ENCODE measurements around the gene RDX.
"Not testable (repeated sequence)": the region's sequence is repeated elsewhere in the genome, so short reads cannot be mapped to it uniquely, and the experiment has no call there.

Gene RDX

DNA sequence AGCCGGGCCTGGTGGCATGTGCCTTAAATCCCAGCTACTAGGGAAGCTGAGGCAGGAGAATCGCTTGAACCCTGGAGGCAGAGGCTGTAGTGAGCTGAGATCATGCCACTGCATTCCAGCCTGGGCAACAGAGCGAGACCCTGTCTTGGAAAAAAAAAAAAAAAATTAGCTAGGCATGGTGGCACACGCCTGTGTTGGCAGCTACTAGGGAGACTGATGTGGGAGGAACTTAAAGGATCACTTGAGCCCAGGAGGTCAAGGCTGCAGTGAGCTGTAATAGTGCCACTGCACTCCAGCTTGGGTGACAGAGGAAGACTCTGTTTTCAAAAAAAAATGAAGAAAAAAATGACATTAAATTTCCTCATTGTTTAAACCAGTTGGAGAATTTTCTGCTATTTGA is 4.3 kb downstream of the RDX start:
- peaks cover 32% of the 10 kb centered on the region for H3K4me1 ChIP-seq (ENCODE audit: control insufficient read depth, insufficient read depth, low read length)
- not testable (repeated sequence) for H3K4me3 ChIP-seq (ENCODE audit: low read length); DNase-seq (ENCODE audit: low read depth); H3K9me3 ChIP-seq (ENCODE audit: control insufficient read depth, low read length); H3K27me3 ChIP-seq (replicated peaks; ENCODE audit: control insufficient read depth, insufficient read depth, low read length); H3K36me3 ChIP-seq (ENCODE audit: control insufficient read depth, insufficient read depth, low read length, severe bottlenecking); H3K9ac ChIP-seq (ENCODE audit: low read length)

- Histone ChIP-seq H3K9ac (ENCODE audit: low read length) (no peak overlapping the region), H3K36me3 (ENCODE audit: control insufficient read depth, insufficient read depth, low read length, severe bottlenecking) (no peaks in the 10 kb centered on the region), H3K9me3 (ENCODE audit: control insufficient read depth, low read length) (no peaks in the 10 kb centered on the region), H3K27me3 (replicated peaks; ENCODE audit: control insufficient read depth, insufficient read depth, low read length) (no peaks in the 10 kb centered on the region), H3K4me1 (ENCODE audit: control insufficient read depth, insufficient read depth, low read length) (peaks cover 32% of the 10 kb centered on the region), H3K4me3 (ENCODE audit: low read length) (no peak overlapping the region)
- DNase-seq (ENCODE audit: low read depth): no peak
Observed at GRCh38 chr11:110290591-110291334, 5.7 kb downstream of the RDX start.

GRCh38 chr11:110289472-110289871 is 6.9 kb downstream of the RDX start:
- Histone ChIP-seq H3K4me1 (ENCODE audit: control insufficient read depth, insufficient read depth, low read length) (peaks cover 23% of the 10 kb centered on the region), H3K9me3 (ENCODE audit: control insufficient read depth, low read length) (no peaks in the 10 kb centered on the region), H3K36me3 (ENCODE audit: control insufficient read depth, insufficient read depth, low read length, severe bottlenecking) (no peaks in the 10 kb centered on the region), H3K9ac (ENCODE audit: low read length) (no peak overlapping the region), H3K27me3 (replicated peaks; ENCODE audit: control insufficient read depth, insufficient read depth, low read length) (no peaks in the 10 kb centered on the region), H3K4me3 (ENCODE audit: low read length) (no peak overlapping the region)
- DNase-seq (ENCODE audit: low read depth): no peak

GRCh38 chr11:110287537-110287936 is 8.9 kb downstream of the RDX start:
- H3K27me3 ChIP-seq (replicated peaks; ENCODE audit: control insufficient read depth, insufficient read depth, low read length): no peaks in the 10 kb centered on the region
- no peak overlapping the region for H3K9ac ChIP-seq (ENCODE audit: low read length)
- DNase-seq (ENCODE audit: low read depth): no peak
- H3K9me3 ChIP-seq (ENCODE audit: control insufficient read depth, low read length): no peaks in the 10 kb centered on the region
- peaks cover 10% of the 10 kb centered on the region for H3K4me1 ChIP-seq (ENCODE audit: control insufficient read depth, insufficient read depth, low read length)
- no peak overlapping the region for H3K4me3 ChIP-seq (ENCODE audit: low read length)
- H3K36me3 ChIP-seq (ENCODE audit: control insufficient read depth, insufficient read depth, low read length, severe bottlenecking): no peaks in the 10 kb centered on the region

DNA sequence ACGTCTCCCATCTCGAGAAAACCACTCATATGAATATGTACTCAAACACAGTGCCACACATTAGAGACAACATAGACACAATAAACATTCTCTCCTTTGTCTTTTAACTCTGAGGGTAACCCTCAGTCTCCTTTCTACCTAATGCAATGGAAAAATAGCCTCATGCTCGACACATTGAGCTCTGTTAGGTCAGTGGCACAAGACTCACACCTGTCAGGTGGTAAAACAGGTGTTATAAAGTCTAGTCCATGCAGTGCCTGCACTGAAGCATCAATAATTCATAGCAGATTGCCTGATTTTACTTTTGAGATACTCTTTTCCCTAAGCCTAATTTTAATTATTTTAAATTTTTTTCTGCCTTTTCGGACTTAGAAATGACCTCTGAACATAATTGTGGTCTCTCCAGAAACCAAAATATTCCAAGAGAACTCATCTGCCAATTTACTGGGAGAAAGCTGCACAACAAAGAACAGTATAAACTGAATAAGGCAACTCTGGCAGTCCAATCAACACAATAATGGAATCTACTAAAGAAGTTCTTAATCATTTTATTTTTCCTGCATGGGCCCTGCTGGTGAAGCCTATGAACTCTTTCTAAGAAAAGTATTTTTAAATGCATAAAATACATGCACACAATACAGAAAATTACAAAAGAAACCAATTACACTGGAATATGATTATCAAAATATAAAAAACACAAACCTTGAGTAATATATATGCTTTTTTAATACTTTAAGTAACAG is 9.9 kb downstream of the RDX start:
- no peak for DNase-seq (ENCODE audit: low read depth)
- Histone ChIP-seq H3K9me3 (ENCODE audit: control insufficient read depth, low read length) (no peaks in the 10 kb centered on the region), H3K27me3 (replicated peaks; ENCODE audit: control insufficient read depth, insufficient read depth, low read length) (no peaks in the 10 kb centered on the region), H3K4me3 (ENCODE audit: low read length) (no peak overlapping the region), H3K36me3 (ENCODE audit: control insufficient read depth, insufficient read depth, low read length, severe bottlenecking) (no peaks in the 10 kb centered on the region), H3K4me1 (ENCODE audit: control insufficient read depth, insufficient read depth, low read length) (peaks cover 6% of the 10 kb centered on the region), H3K9ac (ENCODE audit: low read length) (no peak overlapping the region)

- DNase-seq (ENCODE audit: low read depth): no peak
- Histone ChIP-seq H3K9ac (ENCODE audit: low read length) (no peak overlapping the region), H3K4me3 (ENCODE audit: low read length) (no peak overlapping the region), H3K27me3 (replicated peaks; ENCODE audit: control insufficient read depth, insufficient read depth, low read length) (no peaks in the 10 kb centered on the region), H3K9me3 (ENCODE audit: control insufficient read depth, low read length) (no peaks in the 10 kb centered on the region), H3K36me3 (ENCODE audit: control insufficient read depth, insufficient read depth, low read length, severe bottlenecking) (peaks cover 6% of the 10 kb centered on the region), H3K4me1 (ENCODE audit: control insufficient read depth, insufficient read depth, low read length) (peaks cover 6% of the 10 kb centered on the region)
Observed at GRCh38 chr11:110283862-110284261, 12.6 kb downstream of the RDX start.

GRCh38 chr11:110280595-110280994 is 15.8 kb downstream of the RDX start:
- H3K27me3 ChIP-seq (replicated peaks; ENCODE audit: control insufficient read depth, insufficient read depth, low read length); DNase-seq (ENCODE audit: low read depth); H3K9me3 ChIP-seq (ENCODE audit: control insufficient read depth, low read length); H3K9ac ChIP-seq (ENCODE audit: low read length); H3K4me1 ChIP-seq (ENCODE audit: control insufficient read depth, insufficient read depth, low read length); H3K4me3 ChIP-seq (ENCODE audit: low read length): not testable (repeated sequence)
- H3K36me3 ChIP-seq (ENCODE audit: control insufficient read depth, insufficient read depth, low read length, severe bottlenecking): peaks cover 30% of the 10 kb centered on the region

GRCh38 chr11:110279881-110280280 is 16.5 kb downstream of the RDX start:
- Histone ChIP-seq H3K36me3 (ENCODE audit: control insufficient read depth, insufficient read depth, low read length, severe bottlenecking) (peaks cover 36% of the 10 kb centered on the region), H3K9ac (ENCODE audit: low read length) (no peak overlapping the region), H3K4me3 (ENCODE audit: low read length) (no peak overlapping the region), H3K27me3 (replicated peaks; ENCODE audit: control insufficient read depth, insufficient read depth, low read length) (no peaks in the 10 kb centered on the region), H3K4me1 (ENCODE audit: control insufficient read depth, insufficient read depth, low read length) (no peaks in the 10 kb centered on the region), H3K9me3 (ENCODE audit: control insufficient read depth, low read length) (no peaks in the 10 kb centered on the region)
- no peak for DNase-seq (ENCODE audit: low read depth)

DNA sequence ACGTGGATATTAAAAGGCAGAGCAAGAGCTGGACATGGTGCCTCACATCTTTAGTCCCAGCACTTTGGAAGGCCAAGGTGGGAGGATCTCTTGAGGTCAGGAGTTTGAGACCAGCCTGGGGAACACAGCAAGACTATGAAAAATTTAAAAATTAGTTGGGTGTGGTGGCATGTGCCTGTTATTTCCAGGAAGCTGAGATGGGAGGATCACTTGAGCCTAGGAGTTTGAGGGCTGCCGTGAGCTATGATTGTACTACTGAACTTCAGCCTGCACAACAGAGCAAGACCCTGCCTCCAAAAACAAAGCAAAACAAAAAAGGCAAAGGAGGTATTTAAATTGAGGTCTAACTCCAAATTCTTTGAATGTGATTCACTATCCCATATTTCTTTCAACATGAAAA is 23.5 kb downstream of the RDX start:
- no peaks in the 10 kb centered on the region for H3K27me3 ChIP-seq (replicated peaks; ENCODE audit: control insufficient read depth, insufficient read depth, low read length)
- H3K9ac ChIP-seq (ENCODE audit: low read length): no peak overlapping the region
- H3K4me1 ChIP-seq (ENCODE audit: control insufficient read depth, insufficient read depth, low read length): no peaks in the 10 kb centered on the region
- no peaks in the 10 kb centered on the region for H3K9me3 ChIP-seq (ENCODE audit: control insufficient read depth, low read length)
- no peak overlapping the region for H3K4me3 ChIP-seq (ENCODE audit: low read length)
- H3K36me3 ChIP-seq (ENCODE audit: control insufficient read depth, insufficient read depth, low read length, severe bottlenecking): peaks cover 61% of the 10 kb centered on the region
- peak; percentile 15 for DNase-seq (ENCODE audit: low read depth)

- Histone ChIP-seq H3K9me3 (ENCODE audit: control insufficient read depth, low read length) (no peaks in the 10 kb centered on the region), H3K4me3 (ENCODE audit: low read length) (no peak overlapping the region), H3K4me1 (ENCODE audit: control insufficient read depth, insufficient read depth, low read length) (no peaks in the 10 kb centered on the region), H3K27me3 (replicated peaks; ENCODE audit: control insufficient read depth, insufficient read depth, low read length) (no peaks in the 10 kb centered on the region), H3K9ac (ENCODE audit: low read length) (no peak overlapping the region), H3K36me3 (ENCODE audit: control insufficient read depth, insufficient read depth, low read length, severe bottlenecking) (peaks cover 42% of the 10 kb centered on the region)
- DNase-seq (ENCODE audit: low read depth): no peak
Observed at GRCh38 chr11:110269996-110270395, 26.4 kb downstream of the RDX start.

GRCh38 chr11:110268441-110268840 is 28.0 kb downstream of the RDX start:
- no peaks in the 10 kb centered on the region for H3K9me3 ChIP-seq (ENCODE audit: control insufficient read depth, low read length)
- H3K4me3 ChIP-seq (ENCODE audit: low read length): no peak overlapping the region
- no peaks in the 10 kb centered on the region for H3K27me3 ChIP-seq (replicated peaks; ENCODE audit: control insufficient read depth, insufficient read depth, low read length)
- no peaks in the 10 kb centered on the region for H3K4me1 ChIP-seq (ENCODE audit: control insufficient read depth, insufficient read depth, low read length)
- peaks cover 40% of the 10 kb centered on the region for H3K36me3 ChIP-seq (ENCODE audit: control insufficient read depth, insufficient read depth, low read length, severe bottlenecking)
- H3K9ac ChIP-seq (ENCODE audit: low read length): no peak overlapping the region
- no peak for DNase-seq (ENCODE audit: low read depth)

Data from adipocyte (in vitro differentiated cells).